GM23338 (cell line): ENCODE measurements around the gene FAM227B. TPM values are rescaled to one million over a fixed set of nuclear protein-coding genes. Genes with fewer than 3 reads are reported as not detected.

Experiments used
- ATAC-seq: fragments of 200-7000 bp; cut with Tn5 transposase; 3 replicates; pipeline ENCODE4 v1.9.1; 2020
- DNase-seq: peaks from one replicate; pipeline ENCODE4 v3.0.0-alpha.2; 2015; ENCODE audit warnings: low spot score
- H2AFZ ChIP-seq: fragments of 200-600 bp; sonication (generic); 2 replicates; pipeline ENCODE4 v1.8.0; 2016; ENCODE audit warnings: antibody characterized with exemption, mild to moderate bottlenecking, moderate library complexity
- H3F3A ChIP-seq: fragments of 200-600 bp; sonication (generic); replicated peaks from 2 replicates; pipeline ENCODE4 v1.8.0; 2017; ENCODE audit warnings: antibody characterized with exemption, mixed run types, low read depth
- H3K27ac ChIP-seq: fragments of 200-600 bp; sonication (generic); 2 replicates; pipeline ENCODE4 v1.6.1; 2016; ENCODE audit warnings: low read depth
- H3K27me3 ChIP-seq: fragments of 200-600 bp; sonication (generic); 2 replicates; pipeline ENCODE4 v1.8.0; 2016; ENCODE audit warnings: mild to moderate bottlenecking, mixed run types, moderate library complexity; ENCODE audit not compliant: insufficient read depth
- H3K36me3 ChIP-seq: fragments of 200-600 bp; sonication (generic); 2 replicates; pipeline ENCODE4 v1.8.0; 2016; ENCODE audit warnings: mild to moderate bottlenecking; ENCODE audit not compliant: insufficient read depth
- H3K4me1 ChIP-seq: fragments of 200-600 bp; sonication (generic); 2 replicates; pipeline ENCODE4 v1.8.0; 2016; ENCODE audit warnings: mild to moderate bottlenecking, moderate library complexity; ENCODE audit not compliant: insufficient read depth
- H3K4me2 ChIP-seq: fragments of 200-600 bp; sonication (generic); 2 replicates; pipeline ENCODE4 v1.7.1; 2017; ENCODE audit warnings: mixed run types
- H3K4me3 ChIP-seq: fragments of 200-600 bp; sonication (generic); 2 replicates; pipeline ENCODE4 v1.6.1; 2016; ENCODE audit warnings: mixed run types
- H3K79me2 ChIP-seq: fragments of 200-600 bp; sonication (generic); replicated peaks from 2 replicates; pipeline ENCODE4 v1.8.0; 2017; ENCODE audit warnings: mild to moderate bottlenecking; ENCODE audit not compliant: insufficient read depth
- H3K9me2 ChIP-seq: fragments of 200-600 bp; sonication (generic); 2 replicates; pipeline ENCODE4 v1.8.0; 2017; ENCODE audit not compliant: insufficient read depth
- H4K20me1 ChIP-seq: fragments of 200-600 bp; sonication (generic); replicated peaks from 2 replicates; pipeline ENCODE4 v1.8.0; 2017; ENCODE audit warnings: mild to moderate bottlenecking; ENCODE audit not compliant: insufficient read depth
- H3K27ac Mint-ChIP-seq: 2 replicates; pipeline ENCODE4 v1.8.0; 2020; ENCODE audit warnings: inconsistent platforms, mild to moderate bottlenecking, moderate library complexity, mixed read lengths
- H3K27me3 Mint-ChIP-seq: 3 replicates; pipeline ENCODE4 v1.8.0; 2022; ENCODE audit warnings: low read depth, mild to moderate bottlenecking, moderate library complexity, mixed read lengths, inconsistent platforms; ENCODE audit not compliant: insufficient read depth, poor library complexity
- H3K36me3 Mint-ChIP-seq: 3 replicates; pipeline ENCODE4 v1.8.0; 2021; ENCODE audit warnings: low read depth, mild to moderate bottlenecking, inconsistent platforms, moderate library complexity, mixed read lengths
- H3K4me1 Mint-ChIP-seq: 3 replicates; pipeline ENCODE4 v1.8.0; 2020; ENCODE audit warnings: mild to moderate bottlenecking, inconsistent platforms, mixed read lengths
- H3K4me3 Mint-ChIP-seq: 3 replicates; pipeline ENCODE4 v1.8.0; 2021; ENCODE audit warnings: moderate library complexity, mild to moderate bottlenecking, inconsistent platforms, mixed read lengths
- H3K9me3 Mint-ChIP-seq: 3 replicates; pipeline ENCODE4 v1.8.0; 2020; ENCODE audit warnings: moderate library complexity, mild to moderate bottlenecking, inconsistent platforms, mixed read lengths
- CREB1 ChIP-seq: fragments of 250-450 bp; sonication (Bioruptor Pico); IDR thresholded peaks from 2 replicates; pipeline ENCODE4 v1.5.0; 2020; ENCODE audit warnings: low read depth, mild to moderate bottlenecking, moderate library complexity
- EZH2 ChIP-seq: fragments of 200-600 bp; sonication (generic); IDR thresholded peaks from one replicate; pipeline ENCODE4 v1.8.0; 2017; ENCODE audit warnings: antibody characterized with exemption, mild to moderate bottlenecking, low read depth; ENCODE audit not compliant: unreplicated experiment
- EZH2phosphoT487 ChIP-seq: fragments of 200-600 bp; sonication (generic); IDR thresholded peaks from one replicate; pipeline ENCODE4 v1.8.1; 2018; ENCODE audit warnings: antibody characterized with exemption; ENCODE audit not compliant: unreplicated experiment
- JUNB ChIP-seq: IDR thresholded peaks from one replicate; pipeline ENCODE4 v1.6.1; 2016; ENCODE audit warnings: antibody characterized with exemption; ENCODE audit not compliant: unreplicated experiment
- POLR2AphosphoS5 ChIP-seq: IDR thresholded peaks from 2 replicates; pipeline ENCODE4 v1.6.1; 2016; ENCODE audit warnings: antibody characterized with exemption, low read depth
- STAT1 ChIP-seq: IDR thresholded peaks from one replicate; pipeline ENCODE4 v1.6.1; 2016; ENCODE audit warnings: antibody characterized with exemption; ENCODE audit not compliant: unreplicated experiment
- ZNF114 ChIP-seq: fragments of 250-450 bp; sonication (Bioruptor Pico); IDR thresholded peaks from 2 replicates; pipeline ENCODE4 v1.5.0; 2020; ENCODE audit warnings: mild to moderate bottlenecking, moderate library complexity
- ZNF331 ChIP-seq: fragments of 250-450 bp; sonication (Bioruptor Pico); IDR thresholded peaks from 2 replicates; pipeline ENCODE4 v1.5.0; 2020; ENCODE audit warnings: low read depth, mild to moderate bottlenecking, moderate library complexity
- polyA plus RNA-seq: library from polyadenylated mRNA; unstranded; fragments of >200 nt; fragmentation: Nextera tagmentation; extraction: Ambion mirVana; gene quantifications from 2 replicates; pipeline ENCODE4 v1.2.1, GENCODE V29; 2016
- total RNA-seq: library from RNA; depleted of rRNA; stranded (reverse); fragments of >200 nt; shearing (Covaris generic); gene quantifications from 2 replicates; pipeline ENCODE4 v1.2.3, GENCODE V29; 2014; rRNA removed
- TF ChIP-seq, protein P1 (sequence below), 2 experiments: fragments of 200-600 bp in 1 of 2; sonication (generic) in 1 of 2; conservative IDR thresholded peaks; 2 replicates each; pipeline versions ENCODE4 v1.5.1 to v1.6.1; 2016 to 2017; ENCODE audit warnings: antibody characterized with exemption in 2 of 2, low read depth in 2 of 2, mild to moderate bottlenecking in 2 of 2, moderate library complexity in 1 of 2
- TF ChIP-seq, protein P2 (sequence below): IDR thresholded peaks from 2 replicates; pipeline ENCODE4 v1.6.1; 2016; ENCODE audit warnings: antibody characterized with exemption
- TF ChIP-seq, protein P3 (sequence below): IDR thresholded peaks from one replicate; pipeline ENCODE4 v1.6.1; 2018; ENCODE audit warnings: antibody characterized with exemption; ENCODE audit not compliant: unreplicated experiment

FAM227B gene
- total and polyA plus RNA-seq, 2 experiments from 2014 or later = 2.6 to 10.2 TPM

GRCh38 chr15:49278751-49279150 is 341.9 kb downstream of the FAM227B start:
- Histone ChIP-seq H3K27ac (no peak overlapping the region), H2AFZ (no peak overlapping the region), H3F3A (no peaks in the 10 kb centered on the region), H3K79me2 (no peaks in the 10 kb centered on the region), H4K20me1 (no peaks in the 10 kb centered on the region), H3K4me2 (no peak overlapping the region), H3K9me2 (0 out of 2 replicates have a peak, but pooled peaks cover 3% of the 10 kb centered on the region), H3K36me3 (no peaks in the 10 kb centered on the region), H3K4me3 (no peak overlapping the region), H3K4me1 (peaks cover under 1% of the 10 kb centered on the region; the same call in 1 of the 2 replicates), H3K27me3 (no peaks in the 10 kb centered on the region)
- no peak for ATAC-seq
- Mint-ChIP-seq H3K4me1 (peaks cover 4% of the 10 kb centered on the region), H3K27me3 (no peaks in the 10 kb centered on the region), H3K4me3 (no peak overlapping the region), H3K27ac (no peak overlapping the region), H3K36me3 (peaks cover 7% of the 10 kb centered on the region), H3K9me3 (no peaks in the 10 kb centered on the region)
- DNase-seq = no peak
- TF ChIP-seq, protein P1, sequence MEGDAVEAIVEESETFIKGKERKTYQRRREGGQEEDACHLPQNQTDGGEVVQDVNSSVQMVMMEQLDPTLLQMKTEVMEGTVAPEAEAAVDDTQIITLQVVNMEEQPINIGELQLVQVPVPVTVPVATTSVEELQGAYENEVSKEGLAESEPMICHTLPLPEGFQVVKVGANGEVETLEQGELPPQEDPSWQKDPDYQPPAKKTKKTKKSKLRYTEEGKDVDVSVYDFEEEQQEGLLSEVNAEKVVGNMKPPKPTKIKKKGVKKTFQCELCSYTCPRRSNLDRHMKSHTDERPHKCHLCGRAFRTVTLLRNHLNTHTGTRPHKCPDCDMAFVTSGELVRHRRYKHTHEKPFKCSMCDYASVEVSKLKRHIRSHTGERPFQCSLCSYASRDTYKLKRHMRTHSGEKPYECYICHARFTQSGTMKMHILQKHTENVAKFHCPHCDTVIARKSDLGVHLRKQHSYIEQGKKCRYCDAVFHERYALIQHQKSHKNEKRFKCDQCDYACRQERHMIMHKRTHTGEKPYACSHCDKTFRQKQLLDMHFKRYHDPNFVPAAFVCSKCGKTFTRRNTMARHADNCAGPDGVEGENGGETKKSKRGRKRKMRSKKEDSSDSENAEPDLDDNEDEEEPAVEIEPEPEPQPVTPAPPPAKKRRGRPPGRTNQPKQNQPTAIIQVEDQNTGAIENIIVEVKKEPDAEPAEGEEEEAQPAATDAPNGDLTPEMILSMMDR (conservative IDR thresholded peaks at IDR 0.05; ENCODE audit: low read depth in 2 of 2) = no peak
- TF ChIP-seq EZH2 (no peak), JUNB (no peak), STAT1 (no peak), ZNF331 (CRISPR knock-in tag) (no peak), CREB1 (no peak), ZNF114 (CRISPR knock-in tag) (no peak), EZH2phosphoT487 (no peak), POLR2AphosphoS5 (no peak)
- TF ChIP-seq, protein P2, sequence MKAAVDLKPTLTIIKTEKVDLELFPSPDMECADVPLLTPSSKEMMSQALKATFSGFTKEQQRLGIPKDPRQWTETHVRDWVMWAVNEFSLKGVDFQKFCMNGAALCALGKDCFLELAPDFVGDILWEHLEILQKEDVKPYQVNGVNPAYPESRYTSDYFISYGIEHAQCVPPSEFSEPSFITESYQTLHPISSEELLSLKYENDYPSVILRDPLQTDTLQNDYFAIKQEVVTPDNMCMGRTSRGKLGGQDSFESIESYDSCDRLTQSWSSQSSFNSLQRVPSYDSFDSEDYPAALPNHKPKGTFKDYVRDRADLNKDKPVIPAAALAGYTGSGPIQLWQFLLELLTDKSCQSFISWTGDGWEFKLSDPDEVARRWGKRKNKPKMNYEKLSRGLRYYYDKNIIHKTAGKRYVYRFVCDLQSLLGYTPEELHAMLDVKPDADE = no peak
- TF ChIP-seq, protein P3, sequence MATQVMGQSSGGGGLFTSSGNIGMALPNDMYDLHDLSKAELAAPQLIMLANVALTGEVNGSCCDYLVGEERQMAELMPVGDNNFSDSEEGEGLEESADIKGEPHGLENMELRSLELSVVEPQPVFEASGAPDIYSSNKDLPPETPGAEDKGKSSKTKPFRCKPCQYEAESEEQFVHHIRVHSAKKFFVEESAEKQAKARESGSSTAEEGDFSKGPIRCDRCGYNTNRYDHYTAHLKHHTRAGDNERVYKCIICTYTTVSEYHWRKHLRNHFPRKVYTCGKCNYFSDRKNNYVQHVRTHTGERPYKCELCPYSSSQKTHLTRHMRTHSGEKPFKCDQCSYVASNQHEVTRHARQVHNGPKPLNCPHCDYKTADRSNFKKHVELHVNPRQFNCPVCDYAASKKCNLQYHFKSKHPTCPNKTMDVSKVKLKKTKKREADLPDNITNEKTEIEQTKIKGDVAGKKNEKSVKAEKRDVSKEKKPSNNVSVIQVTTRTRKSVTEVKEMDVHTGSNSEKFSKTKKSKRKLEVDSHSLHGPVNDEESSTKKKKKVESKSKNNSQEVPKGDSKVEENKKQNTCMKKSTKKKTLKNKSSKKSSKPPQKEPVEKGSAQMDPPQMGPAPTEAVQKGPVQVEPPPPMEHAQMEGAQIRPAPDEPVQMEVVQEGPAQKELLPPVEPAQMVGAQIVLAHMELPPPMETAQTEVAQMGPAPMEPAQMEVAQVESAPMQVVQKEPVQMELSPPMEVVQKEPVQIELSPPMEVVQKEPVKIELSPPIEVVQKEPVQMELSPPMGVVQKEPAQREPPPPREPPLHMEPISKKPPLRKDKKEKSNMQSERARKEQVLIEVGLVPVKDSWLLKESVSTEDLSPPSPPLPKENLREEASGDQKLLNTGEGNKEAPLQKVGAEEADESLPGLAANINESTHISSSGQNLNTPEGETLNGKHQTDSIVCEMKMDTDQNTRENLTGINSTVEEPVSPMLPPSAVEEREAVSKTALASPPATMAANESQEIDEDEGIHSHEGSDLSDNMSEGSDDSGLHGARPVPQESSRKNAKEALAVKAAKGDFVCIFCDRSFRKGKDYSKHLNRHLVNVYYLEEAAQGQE = no peak

Other genes with a start within 250 kb of the FAM227B start
- 0.03 TPM in 1 of 2 replicates, not detected in the other for gene FGF7, start 197.6 kb downstream of the FAM227B start, total RNA-seq
- 0.08 TPM in 1 of 2 replicates, not detected in the other for gene FGF7, start 197.6 kb downstream of the FAM227B start, polyA plus RNA-seq
- 28.4 and 28.6 TPM in 2 replicates for gene DTWD1, start 230 bp upstream of the FAM227B start, total RNA-seq
- 34.3 and 45.2 TPM in 2 replicates for gene DTWD1, start 230 bp upstream of the FAM227B start, polyA plus RNA-seq